ENCODE measurements around the gene DNAL1.

DNA sequence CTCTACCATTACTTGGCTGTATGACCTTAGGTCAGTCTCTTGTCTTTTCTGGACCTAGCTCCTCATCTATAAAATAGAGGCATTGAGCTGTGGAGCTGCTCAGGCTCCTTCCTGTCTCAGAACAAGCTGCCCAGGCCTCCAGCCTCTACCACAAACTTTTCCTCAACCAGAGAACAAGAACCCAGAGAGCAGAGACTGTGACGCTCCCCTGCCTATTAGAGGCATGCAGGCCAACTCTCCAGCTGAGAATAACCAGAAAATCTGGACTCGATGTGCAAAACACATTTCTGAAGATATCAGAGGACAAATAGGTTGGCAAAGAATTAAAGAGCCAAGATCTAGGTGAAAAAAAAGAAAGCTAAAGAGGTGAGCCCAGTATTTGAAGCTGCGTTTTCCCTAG is 87.2 kb downstream of the DNAL1 start:
- TF ChIP-seq, protein P1, sequence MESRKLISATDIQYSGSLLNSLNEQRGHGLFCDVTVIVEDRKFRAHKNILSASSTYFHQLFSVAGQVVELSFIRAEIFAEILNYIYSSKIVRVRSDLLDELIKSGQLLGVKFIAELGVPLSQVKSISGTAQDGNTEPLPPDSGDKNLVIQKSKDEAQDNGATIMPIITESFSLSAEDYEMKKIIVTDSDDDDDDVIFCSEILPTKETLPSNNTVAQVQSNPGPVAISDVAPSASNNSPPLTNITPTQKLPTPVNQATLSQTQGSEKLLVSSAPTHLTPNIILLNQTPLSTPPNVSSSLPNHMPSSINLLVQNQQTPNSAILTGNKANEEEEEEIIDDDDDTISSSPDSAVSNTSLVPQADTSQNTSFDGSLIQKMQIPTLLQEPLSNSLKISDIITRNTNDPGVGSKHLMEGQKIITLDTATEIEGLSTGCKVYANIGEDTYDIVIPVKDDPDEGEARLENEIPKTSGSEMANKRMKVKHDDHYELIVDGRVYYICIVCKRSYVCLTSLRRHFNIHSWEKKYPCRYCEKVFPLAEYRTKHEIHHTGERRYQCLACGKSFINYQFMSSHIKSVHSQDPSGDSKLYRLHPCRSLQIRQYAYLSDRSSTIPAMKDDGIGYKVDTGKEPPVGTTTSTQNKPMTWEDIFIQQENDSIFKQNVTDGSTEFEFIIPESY (IDR thresholded peaks at IDR 0.05; ENCODE audit: borderline replicate concordance, low read depth), result no peak
- TF ChIP-seq, protein P2, sequence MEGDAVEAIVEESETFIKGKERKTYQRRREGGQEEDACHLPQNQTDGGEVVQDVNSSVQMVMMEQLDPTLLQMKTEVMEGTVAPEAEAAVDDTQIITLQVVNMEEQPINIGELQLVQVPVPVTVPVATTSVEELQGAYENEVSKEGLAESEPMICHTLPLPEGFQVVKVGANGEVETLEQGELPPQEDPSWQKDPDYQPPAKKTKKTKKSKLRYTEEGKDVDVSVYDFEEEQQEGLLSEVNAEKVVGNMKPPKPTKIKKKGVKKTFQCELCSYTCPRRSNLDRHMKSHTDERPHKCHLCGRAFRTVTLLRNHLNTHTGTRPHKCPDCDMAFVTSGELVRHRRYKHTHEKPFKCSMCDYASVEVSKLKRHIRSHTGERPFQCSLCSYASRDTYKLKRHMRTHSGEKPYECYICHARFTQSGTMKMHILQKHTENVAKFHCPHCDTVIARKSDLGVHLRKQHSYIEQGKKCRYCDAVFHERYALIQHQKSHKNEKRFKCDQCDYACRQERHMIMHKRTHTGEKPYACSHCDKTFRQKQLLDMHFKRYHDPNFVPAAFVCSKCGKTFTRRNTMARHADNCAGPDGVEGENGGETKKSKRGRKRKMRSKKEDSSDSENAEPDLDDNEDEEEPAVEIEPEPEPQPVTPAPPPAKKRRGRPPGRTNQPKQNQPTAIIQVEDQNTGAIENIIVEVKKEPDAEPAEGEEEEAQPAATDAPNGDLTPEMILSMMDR (IDR thresholded peaks at IDR 0.05), result no peak
- TF ChIP-seq POLR2AphosphoS5 (IDR thresholded peaks at IDR 0.05; ENCODE audit: low read depth, low read length) (no peak), EP300 (IDR thresholded peaks at IDR 0.05; ENCODE audit: borderline replicate concordance in 1 of 2, low read depth in 1 of 2, low read length in 1 of 2) (no peak), FOXM1 (IDR thresholded peaks at IDR 0.05; ENCODE audit: low read depth) (no peak), EZH2phosphoT487 (IDR thresholded peaks at IDR 0.05; ENCODE audit: borderline replicate concordance, low read depth) (no peak), TCF12 (IDR thresholded peaks at IDR 0.05) (no peak)
- TF ChIP-seq, protein P3, sequence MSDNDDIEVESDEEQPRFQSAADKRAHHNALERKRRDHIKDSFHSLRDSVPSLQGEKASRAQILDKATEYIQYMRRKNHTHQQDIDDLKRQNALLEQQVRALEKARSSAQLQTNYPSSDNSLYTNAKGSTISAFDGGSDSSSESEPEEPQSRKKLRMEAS (IDR thresholded peaks at IDR 0.05; ENCODE audit: low read depth), result no peak
- TF ChIP-seq, protein P4, sequence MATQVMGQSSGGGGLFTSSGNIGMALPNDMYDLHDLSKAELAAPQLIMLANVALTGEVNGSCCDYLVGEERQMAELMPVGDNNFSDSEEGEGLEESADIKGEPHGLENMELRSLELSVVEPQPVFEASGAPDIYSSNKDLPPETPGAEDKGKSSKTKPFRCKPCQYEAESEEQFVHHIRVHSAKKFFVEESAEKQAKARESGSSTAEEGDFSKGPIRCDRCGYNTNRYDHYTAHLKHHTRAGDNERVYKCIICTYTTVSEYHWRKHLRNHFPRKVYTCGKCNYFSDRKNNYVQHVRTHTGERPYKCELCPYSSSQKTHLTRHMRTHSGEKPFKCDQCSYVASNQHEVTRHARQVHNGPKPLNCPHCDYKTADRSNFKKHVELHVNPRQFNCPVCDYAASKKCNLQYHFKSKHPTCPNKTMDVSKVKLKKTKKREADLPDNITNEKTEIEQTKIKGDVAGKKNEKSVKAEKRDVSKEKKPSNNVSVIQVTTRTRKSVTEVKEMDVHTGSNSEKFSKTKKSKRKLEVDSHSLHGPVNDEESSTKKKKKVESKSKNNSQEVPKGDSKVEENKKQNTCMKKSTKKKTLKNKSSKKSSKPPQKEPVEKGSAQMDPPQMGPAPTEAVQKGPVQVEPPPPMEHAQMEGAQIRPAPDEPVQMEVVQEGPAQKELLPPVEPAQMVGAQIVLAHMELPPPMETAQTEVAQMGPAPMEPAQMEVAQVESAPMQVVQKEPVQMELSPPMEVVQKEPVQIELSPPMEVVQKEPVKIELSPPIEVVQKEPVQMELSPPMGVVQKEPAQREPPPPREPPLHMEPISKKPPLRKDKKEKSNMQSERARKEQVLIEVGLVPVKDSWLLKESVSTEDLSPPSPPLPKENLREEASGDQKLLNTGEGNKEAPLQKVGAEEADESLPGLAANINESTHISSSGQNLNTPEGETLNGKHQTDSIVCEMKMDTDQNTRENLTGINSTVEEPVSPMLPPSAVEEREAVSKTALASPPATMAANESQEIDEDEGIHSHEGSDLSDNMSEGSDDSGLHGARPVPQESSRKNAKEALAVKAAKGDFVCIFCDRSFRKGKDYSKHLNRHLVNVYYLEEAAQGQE (IDR thresholded peaks at IDR 0.05; ENCODE audit: low read depth, low read length), result no peak
